B cell (primary cell): ENCODE results near the gene PURB. TPM values are rescaled to one million over a fixed set of nuclear protein-coding genes. Genes with fewer than 3 reads are reported as not detected.

Source experiments
- ATAC-seq: fragments of 200-7000 bp; cut with Tn5 transposase; one replicate; pipeline ENCODE4 v1.10.0; 2021; ENCODE audit warnings: low read depth, mild to moderate bottlenecking, moderate number of reproducible peaks, moderate library complexity
- CTCF ChIA-PET: fragments of 350-600 bp; sonication (Branson Sonifier 250); formaldehyde crosslinking; loops from one replicate; lab custom pipeline; 2021; ENCODE audit warnings: antibody characterized with exemption, inconsistent platforms; lab: Charles Lee
- POLR2A ChIA-PET: fragments of 350-600 bp; sonication (Branson Sonifier 250); formaldehyde crosslinking; loops from one replicate; lab custom pipeline; 2021; ENCODE audit warnings: antibody characterized with exemption; lab: Charles Lee
- DNase-seq: peaks from one replicate; pipeline ENCODE4 v3.0.0; 2013
- H2AFZ ChIP-seq: 2 replicates; pipeline ENCODE4 v1.6.1; 2012; ENCODE audit warnings: mild to moderate bottlenecking, low read depth, low read length; ENCODE audit not compliant: insufficient read depth, poor library complexity, severe bottlenecking
- H3K27ac ChIP-seq, 2 donors: 1 replicate in 1 of 2; 2 replicates in 1 of 2; pipeline ENCODE4 v1.5.1; 2012 to 2013; ENCODE audit warnings: low read length in 2 of 2, mild to moderate bottlenecking in 2 of 2, moderate library complexity in 1 of 2
- H3K27me3 ChIP-seq, 4 experiments: fragments of 200-600 bp in 1 of 4; sonication (generic) in 1 of 4; replicated peaks in 1 of 4; 1 replicate in 2 of 4; 2 replicates in 2 of 4; pipeline versions ENCODE4 v1.6.1 to v1.7.0; 2013 to 2016; ENCODE audit warnings: low read length in 3 of 4, mild to moderate bottlenecking in 2 of 4, mixed read lengths in 1 of 4, moderate library complexity in 1 of 4; ENCODE audit not compliant: insufficient read depth in 4 of 4, control insufficient read depth in 3 of 4; ENCODE audit errors: control extremely low read depth in 1 of 4
- H3K36me3 ChIP-seq, 2 experiments: replicated peaks in 1 of 2; 1 replicate in 1 of 2; 2 replicates in 1 of 2; pipeline versions ENCODE4 v1.6.1 to v1.7.1; 2013; ENCODE audit warnings: low read length in 1 of 2; ENCODE audit not compliant: insufficient read depth in 2 of 2, control insufficient read depth in 1 of 2; ENCODE audit errors: control extremely low read depth in 1 of 2, extremely low read depth in 1 of 2
- H3K4me1 ChIP-seq, 2 donors: fragments of 200-600 bp in 1 of 2; sonication (generic) in 1 of 2; 1 replicate in 1 of 2; 2 replicates in 1 of 2; pipeline versions ENCODE4 v1.5.1 to v1.6.1; 2013 to 2017; ENCODE audit warnings: low read length in 2 of 2; ENCODE audit not compliant: control insufficient read depth in 2 of 2, insufficient read depth in 2 of 2
- H3K4me2 ChIP-seq: replicated peaks from 2 replicates; pipeline ENCODE3; 2012; ENCODE audit warnings: mild to moderate bottlenecking, low read depth, low read length; ENCODE audit not compliant: poor library complexity, severe bottlenecking
- H3K4me3 ChIP-seq, 5 experiments: fragments of 200-600 bp in 1 of 5; sonication (generic) in 1 of 5; 1 replicate in 3 of 5; 2 replicates in 2 of 5; pipeline versions ENCODE4 v1.5.1 to v1.7.0; 2011 to 2016; ENCODE audit warnings: low read length in 4 of 5, mild to moderate bottlenecking in 4 of 5, low read depth in 2 of 5, control low read depth in 1 of 5, moderate library complexity in 1 of 5; ENCODE audit not compliant: insufficient read depth in 1 of 5; ENCODE audit errors: control extremely low read depth in 1 of 5, extremely low read depth in 1 of 5
- H3K79me2 ChIP-seq: fragments of 200-600 bp; sonication (generic); one replicate; pipeline ENCODE4 v1.6.0; 2016; ENCODE audit warnings: low read length; ENCODE audit not compliant: control insufficient read depth, insufficient read depth
- H3K9ac ChIP-seq: fragments of 200-600 bp; sonication (generic); 2 replicates; pipeline ENCODE4 v1.6.1; 2017; ENCODE audit warnings: mild to moderate bottlenecking, low read length, moderate library complexity
- H3K9me3 ChIP-seq, 3 donors: one replicate each; pipeline versions ENCODE4 v1.6.1 to v1.7.1; 2013; ENCODE audit warnings: low read length in 2 of 3; ENCODE audit not compliant: control insufficient read depth in 2 of 3, insufficient read depth in 1 of 3; ENCODE audit errors: control extremely low read depth in 1 of 3
- H4K20me1 ChIP-seq: 2 replicates; pipeline ENCODE4 v1.6.0; 2012; ENCODE audit warnings: mild to moderate bottlenecking, low read length; ENCODE audit not compliant: insufficient read depth, control insufficient read depth, poor library complexity, severe bottlenecking
- H3K27ac Mint-ChIP-seq: one replicate; pipeline ENCODE4 v1.8.0; 2021; ENCODE audit warnings: mixed read lengths
- H3K27me3 Mint-ChIP-seq: one replicate; pipeline ENCODE4 v1.8.0; 2021; ENCODE audit warnings: mixed read lengths
- H3K4me1 Mint-ChIP-seq: one replicate; pipeline ENCODE4 v1.8.0; 2021; ENCODE audit warnings: mixed read lengths
- H3K4me3 Mint-ChIP-seq: one replicate; pipeline ENCODE4 v1.8.0; 2021; ENCODE audit warnings: mixed read lengths
- H3K9me3 Mint-ChIP-seq: one replicate; pipeline ENCODE4 v1.8.0; 2022; ENCODE audit warnings: mixed read lengths; ENCODE audit not compliant: insufficient read depth
- EZH2 ChIP-seq: IDR thresholded peaks from 2 replicates; pipeline ENCODE4 v1.6.1; 2012; ENCODE audit warnings: borderline replicate concordance, low read depth, mild to moderate bottlenecking, moderate library complexity, low read length; ENCODE audit not compliant: insufficient read depth, poor library complexity, severe bottlenecking
- WGBS: methylation state at CpG from one replicate; pipeline ENCODE4 v1.1.5; 2013; ENCODE audit warnings: missing lambda C conversion rate; ENCODE audit not compliant: insufficient coverage; 5-methylcytosine and 5-hydroxymethylcytosine counted together
- intact Hi-C: fragments of 100-400 bp; cut with micrococcal nuclease; formaldehyde crosslinking; loops from one replicate; pipeline ENCODE4 v1.10.0; 2022
- polyA plus RNA-seq: library from polyadenylated mRNA; depleted of rRNA; stranded (reverse); fragments of >200 nt; gene quantifications from 2 replicates; pipeline ENCODE4 v1.2.3, GENCODE V29; 2012
- total RNA-seq, 2 donors: library from RNA; stranded (reverse); fragments of 120-200 nt in 1 of 2; gene quantifications; 1 replicate in 1 of 2; 2 replicates in 1 of 2; pipeline versions ENCODE4 v1.2.3 to v1.2.4, GENCODE V29; 2013 to 2022
- TF ChIP-seq, protein P1 (sequence below): fragments of 200-600 bp; IDR thresholded peaks from one replicate; pipeline ENCODE4 v1.8.0; 2022; ENCODE audit warnings: antibody characterized with exemption, mild to moderate bottlenecking

Gene PURB
- total and polyA plus RNA-seq, 2 donors (not counting 1 experiment from before 2014, with no cell fraction given) = 6.4 to 28.6 TPM

DNA sequence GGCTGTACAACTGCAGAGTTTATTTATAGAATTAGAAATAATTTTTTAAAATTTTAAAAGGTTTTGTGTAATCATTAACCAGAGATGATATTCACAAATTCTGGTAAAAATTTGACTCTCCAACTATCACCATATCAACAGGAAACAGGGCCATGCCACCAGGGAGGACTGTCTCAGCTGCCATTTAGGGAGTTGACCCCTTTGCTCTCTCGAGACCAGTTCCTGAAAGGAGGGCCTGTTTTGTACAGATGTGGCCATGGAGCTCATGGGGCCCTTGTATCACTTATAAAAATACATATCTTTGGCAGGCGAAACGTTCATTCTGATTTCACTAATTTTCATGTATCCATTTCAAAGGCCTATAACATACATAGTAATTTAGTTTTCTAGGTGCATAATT lies 57.8 kb downstream of the PURB start:
- H3K9me3 Mint-ChIP-seq = no peaks in the 10 kb centered on the region
- no peak for TF ChIP-seq EZH2
- TF ChIP-seq, protein P1, sequence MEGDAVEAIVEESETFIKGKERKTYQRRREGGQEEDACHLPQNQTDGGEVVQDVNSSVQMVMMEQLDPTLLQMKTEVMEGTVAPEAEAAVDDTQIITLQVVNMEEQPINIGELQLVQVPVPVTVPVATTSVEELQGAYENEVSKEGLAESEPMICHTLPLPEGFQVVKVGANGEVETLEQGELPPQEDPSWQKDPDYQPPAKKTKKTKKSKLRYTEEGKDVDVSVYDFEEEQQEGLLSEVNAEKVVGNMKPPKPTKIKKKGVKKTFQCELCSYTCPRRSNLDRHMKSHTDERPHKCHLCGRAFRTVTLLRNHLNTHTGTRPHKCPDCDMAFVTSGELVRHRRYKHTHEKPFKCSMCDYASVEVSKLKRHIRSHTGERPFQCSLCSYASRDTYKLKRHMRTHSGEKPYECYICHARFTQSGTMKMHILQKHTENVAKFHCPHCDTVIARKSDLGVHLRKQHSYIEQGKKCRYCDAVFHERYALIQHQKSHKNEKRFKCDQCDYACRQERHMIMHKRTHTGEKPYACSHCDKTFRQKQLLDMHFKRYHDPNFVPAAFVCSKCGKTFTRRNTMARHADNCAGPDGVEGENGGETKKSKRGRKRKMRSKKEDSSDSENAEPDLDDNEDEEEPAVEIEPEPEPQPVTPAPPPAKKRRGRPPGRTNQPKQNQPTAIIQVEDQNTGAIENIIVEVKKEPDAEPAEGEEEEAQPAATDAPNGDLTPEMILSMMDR = no peak
- Histone ChIP-seq H3K79me2 (peaks cover 2% of the 10 kb centered on the region), H3K4me2 (no peak overlapping the region), H3K36me3 (peaks cover 0 to 35% of the 10 kb centered on the region in 2 experiments), H3K4me1 (no peaks in the 10 kb centered on the region), H3K4me3 (no peak overlapping the region), H3K27ac (no peak overlapping the region), H2AFZ (no peak overlapping the region), H3K9me3 (no peaks in the 10 kb centered on the region), H3K27me3 (no peaks in the 10 kb centered on the region), H3K9ac (no peak overlapping the region), H4K20me1 (no peaks in the 10 kb centered on the region)
- H3K27me3 Mint-ChIP-seq = no peaks in the 10 kb centered on the region
- WGBS = 100% methylated on average over 1 of the region's 3 CpGs
- intact Hi-C loops = no loop called here
- ChIA-PET CTCF (no interaction called here), POLR2A (no interaction called here)
- DNase-seq = no peak
- ATAC-seq = no peak
- H3K4me1 Mint-ChIP-seq = no peaks in the 10 kb centered on the region
- no peak overlapping the region for H3K4me3 Mint-ChIP-seq
- H3K27ac Mint-ChIP-seq = no peak overlapping the region

Other genes with a start within 250 kb of the PURB start
- 442 and 446 TPM in 2 replicates for gene ZMIZ2, start 136.7 kb downstream of the PURB start, total RNA-seq
- 237 and 254 TPM in 2 replicates for gene ZMIZ2, start 136.7 kb downstream of the PURB start, polyA plus RNA-seq
- gene PPIA, start 88.8 kb downstream of the PURB start, total RNA-seq = 773 and 807 TPM in 2 replicates
- 1,447 and 1,498 TPM in 2 replicates for gene PPIA, start 88.8 kb downstream of the PURB start, polyA plus RNA-seq
- 125 and 129 TPM in 2 replicates for gene H2AZ2, start 37.4 kb downstream of the PURB start, total RNA-seq
- gene H2AZ2, start 37.4 kb downstream of the PURB start, polyA plus RNA-seq = 55.3 and 72.6 TPM in 2 replicates
- 104 and 107 TPM in 2 replicates for gene MYO1G, start 93.5 kb upstream of the PURB start, total RNA-seq
- gene MYO1G, start 93.5 kb upstream of the PURB start, polyA plus RNA-seq = 204 and 239 TPM in 2 replicates
- gene CCM2, start 114.7 kb upstream of the PURB start, total RNA-seq = 144 and 150 TPM in 2 replicates
- 201 and 205 TPM in 2 replicates for gene CCM2, start 114.7 kb upstream of the PURB start, polyA plus RNA-seq
- 0.41 and 0.49 TPM in 2 replicates for gene NACAD, start 203.4 kb upstream of the PURB start, total RNA-seq
- gene NACAD, start 203.4 kb upstream of the PURB start, polyA plus RNA-seq = 0.04 and 0.22 TPM in 2 replicates
- 111 and 116 TPM in 2 replicates for gene TBRG4, start 226.2 kb upstream of the PURB start, total RNA-seq
- gene TBRG4, start 226.2 kb upstream of the PURB start, polyA plus RNA-seq = 77.9 and 92.8 TPM in 2 replicates